ENCODE results near the gene COL6A5.

Gene COL6A5

DNA sequence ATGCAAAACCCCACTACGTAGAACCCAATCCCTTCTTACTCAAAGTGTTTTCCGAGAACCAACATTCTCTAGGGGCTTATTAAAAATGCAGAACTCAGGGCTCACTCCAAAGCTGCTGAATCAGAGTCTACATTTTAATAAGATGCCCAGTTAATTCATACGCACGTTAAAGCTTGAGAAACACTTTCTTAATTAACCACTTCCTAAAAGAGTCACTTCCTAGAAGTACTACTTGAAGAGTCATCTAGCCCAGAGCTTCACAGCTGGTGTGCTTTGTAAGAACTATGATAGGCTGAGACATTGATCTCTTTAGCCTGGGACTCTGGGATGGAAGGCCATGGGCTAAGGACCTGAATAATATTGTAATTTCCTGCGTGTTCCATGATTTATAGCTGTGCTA is 9.0 kb downstream of the COL6A5 start:
- no peak overlapping the region for H3K4me3 ChIP-seq (ENCODE audit: low read length)
- H3K27me3 ChIP-seq (ENCODE audit: insufficient read depth, low read length) = no peaks in the 10 kb centered on the region
- H3K4me1 ChIP-seq (ENCODE audit: insufficient read depth, low read length) = no peaks in the 10 kb centered on the region
- no peaks in the 10 kb centered on the region for H3K9me3 ChIP-seq (ENCODE audit: low read length)
- no peak overlapping the region for H2AFZ ChIP-seq (ENCODE audit: low read depth, low read length)
- no peaks in the 10 kb centered on the region for H3K36me3 ChIP-seq (ENCODE audit: insufficient read depth, low read length)

DNA sequence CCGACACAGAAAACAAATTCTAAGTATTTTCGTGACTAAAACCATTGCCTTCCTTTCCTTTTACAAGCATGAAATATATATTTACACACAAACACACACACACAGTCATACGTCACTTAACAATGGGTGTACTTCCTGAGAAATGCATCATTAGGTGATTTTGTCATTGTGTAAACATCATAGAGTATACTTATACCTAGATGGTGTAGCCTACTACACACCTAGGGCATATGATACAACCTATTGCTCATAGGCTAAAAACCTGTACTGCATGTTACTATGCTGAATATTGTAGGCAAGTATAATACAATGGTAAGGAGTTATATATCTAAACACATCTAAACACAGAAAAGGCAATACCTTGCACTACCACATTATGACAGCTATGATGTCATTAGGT is 28.6 kb downstream of the COL6A5 start:
- H2AFZ ChIP-seq (ENCODE audit: low read depth, low read length) = no peak overlapping the region
- no peak overlapping the region for H3K4me3 ChIP-seq (ENCODE audit: low read length)
- H3K4me1 ChIP-seq (ENCODE audit: insufficient read depth, low read length) = no peaks in the 10 kb centered on the region
- no peaks in the 10 kb centered on the region for H3K9me3 ChIP-seq (ENCODE audit: low read length)
- no peaks in the 10 kb centered on the region for H3K27me3 ChIP-seq (ENCODE audit: insufficient read depth, low read length)
- H3K36me3 ChIP-seq (ENCODE audit: insufficient read depth, low read length) = no peaks in the 10 kb centered on the region

DNA sequence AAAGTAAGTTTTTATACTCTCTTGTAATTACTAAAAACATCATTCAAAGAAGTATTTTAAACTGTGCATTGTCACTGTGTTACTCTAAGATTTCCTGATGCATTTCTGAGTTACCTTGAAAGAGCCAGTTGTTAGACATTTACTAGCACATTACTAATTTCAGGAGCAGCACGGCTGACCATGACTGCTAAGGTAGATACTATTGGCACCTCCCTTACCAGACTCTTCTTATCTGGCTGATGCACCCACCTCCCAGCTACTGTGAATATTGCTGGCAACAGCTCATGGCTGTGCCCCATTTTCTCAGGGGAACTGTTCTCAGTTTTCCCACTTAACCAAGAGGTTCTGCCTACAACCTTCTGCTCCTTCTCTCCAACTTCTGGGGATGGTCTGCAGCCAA is 29.4 kb downstream of the COL6A5 start:
- Histone ChIP-seq H3K27me3 (ENCODE audit: insufficient read depth, low read length) (no peaks in the 10 kb centered on the region), H3K9me3 (ENCODE audit: low read length) (no peaks in the 10 kb centered on the region), H3K4me1 (ENCODE audit: insufficient read depth, low read length) (no peaks in the 10 kb centered on the region), H2AFZ (ENCODE audit: low read depth, low read length) (no peak overlapping the region), H3K4me3 (ENCODE audit: low read length) (no peak overlapping the region), H3K36me3 (ENCODE audit: insufficient read depth, low read length) (no peaks in the 10 kb centered on the region)

DNA sequence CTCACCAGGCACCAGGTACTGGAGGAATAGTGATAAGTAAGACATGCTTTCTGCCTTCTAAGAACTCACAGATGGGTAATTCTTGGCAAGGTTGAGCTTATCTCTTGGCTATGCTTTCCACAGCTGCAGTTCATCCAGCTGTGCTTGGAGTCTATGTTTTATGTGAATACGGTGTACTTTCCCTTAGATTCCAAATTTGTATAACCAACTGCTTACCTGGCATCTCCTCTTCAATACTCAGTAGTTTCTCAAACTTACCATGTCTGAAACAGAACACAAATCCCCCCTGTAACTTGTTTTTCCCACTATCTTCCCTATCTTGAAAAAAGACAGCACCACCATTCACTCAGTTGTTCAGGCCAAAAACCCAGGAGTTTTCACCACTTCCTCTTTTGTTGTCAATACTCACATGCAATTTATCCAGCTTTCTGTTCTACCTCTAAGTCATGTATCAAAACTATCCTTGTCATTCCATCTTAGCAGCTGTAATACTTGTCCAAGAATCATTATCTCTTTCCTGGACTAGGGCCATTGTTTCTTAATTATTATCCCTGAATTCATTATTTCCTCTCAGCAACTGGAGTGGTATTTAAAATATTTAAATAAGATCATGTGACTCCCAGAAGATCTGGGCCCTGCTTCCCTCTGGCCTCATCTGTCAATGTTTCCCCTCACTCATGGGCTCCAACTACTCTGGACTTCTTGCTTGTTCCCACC is 32.6 kb downstream of the COL6A5 start:
- Histone ChIP-seq H3K4me3 (ENCODE audit: low read length) (no peak overlapping the region), H3K4me1 (ENCODE audit: insufficient read depth, low read length) (no peaks in the 10 kb centered on the region), H2AFZ (ENCODE audit: low read depth, low read length) (no peak overlapping the region)

DNA sequence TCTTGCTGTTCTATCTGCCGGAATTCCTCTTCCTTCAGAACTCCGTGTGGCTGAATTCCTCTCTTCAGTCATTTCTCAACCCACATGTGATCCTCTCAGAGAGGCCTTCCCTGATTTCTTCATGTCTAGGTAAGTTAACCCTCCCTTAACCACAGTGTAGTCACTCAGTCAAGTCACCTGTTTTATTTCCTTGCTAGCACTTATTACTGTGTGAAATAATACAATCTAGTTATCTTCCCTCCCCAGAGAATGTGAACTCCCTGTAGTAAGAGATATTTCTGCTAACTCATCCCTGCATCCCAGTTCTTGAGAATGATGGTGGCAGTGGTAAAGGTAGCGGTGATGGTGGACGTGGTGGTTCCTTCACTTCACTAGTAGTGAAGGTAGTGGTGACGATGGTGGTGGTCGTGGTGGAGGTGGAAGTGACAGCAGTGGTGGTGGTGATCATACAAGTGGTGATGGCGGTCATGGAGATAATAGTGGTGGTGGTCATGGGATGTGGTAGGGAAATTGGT is 33.3 kb downstream of the COL6A5 start:
- Histone ChIP-seq H3K9me3 (ENCODE audit: low read length) (no peaks in the 10 kb centered on the region), H3K4me3 (ENCODE audit: low read length) (no peak overlapping the region), H2AFZ (ENCODE audit: low read depth, low read length) (no peak overlapping the region), H3K27me3 (ENCODE audit: insufficient read depth, low read length) (no peaks in the 10 kb centered on the region), H3K36me3 (ENCODE audit: insufficient read depth, low read length) (no peaks in the 10 kb centered on the region), H3K4me1 (ENCODE audit: insufficient read depth, low read length) (no peaks in the 10 kb centered on the region)

More for the DNA sequence above, 32.6 kb downstream of the COL6A5 start:
- no peaks in the 10 kb centered on the region for H3K36me3 ChIP-seq (ENCODE audit: insufficient read depth, low read length)
- no peaks in the 10 kb centered on the region for H3K27me3 ChIP-seq (ENCODE audit: insufficient read depth, low read length)
- no peaks in the 10 kb centered on the region for H3K9me3 ChIP-seq (ENCODE audit: low read length)

DNA sequence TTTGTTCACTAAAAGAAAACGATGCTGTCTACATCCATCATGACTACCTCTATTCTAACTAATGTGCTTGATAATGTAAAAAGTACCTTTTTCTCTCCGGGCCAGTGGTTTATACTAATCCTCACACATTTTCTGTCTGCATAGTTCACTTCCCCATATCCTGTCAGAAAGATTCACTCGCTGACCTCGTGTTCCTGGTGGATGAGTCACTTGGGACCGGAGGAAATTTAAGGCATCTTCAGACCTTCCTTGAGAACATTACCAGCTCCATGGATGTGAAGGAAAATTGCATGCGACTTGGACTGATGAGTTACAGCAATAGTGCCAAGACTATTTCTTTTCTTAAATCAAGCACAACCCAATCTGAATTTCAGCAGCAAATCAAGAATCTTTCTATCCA is 33.8 kb downstream of the COL6A5 start:
- Histone ChIP-seq H3K27me3 (ENCODE audit: insufficient read depth, low read length) (peaks cover under 1% of the 10 kb centered on the region), H3K4me1 (ENCODE audit: insufficient read depth, low read length) (no peaks in the 10 kb centered on the region), H3K9me3 (ENCODE audit: low read length) (no peaks in the 10 kb centered on the region), H2AFZ (ENCODE audit: low read depth, low read length) (no peak overlapping the region), H3K4me3 (ENCODE audit: low read length) (no peak overlapping the region), H3K36me3 (ENCODE audit: insufficient read depth, low read length) (no peaks in the 10 kb centered on the region)

DNA sequence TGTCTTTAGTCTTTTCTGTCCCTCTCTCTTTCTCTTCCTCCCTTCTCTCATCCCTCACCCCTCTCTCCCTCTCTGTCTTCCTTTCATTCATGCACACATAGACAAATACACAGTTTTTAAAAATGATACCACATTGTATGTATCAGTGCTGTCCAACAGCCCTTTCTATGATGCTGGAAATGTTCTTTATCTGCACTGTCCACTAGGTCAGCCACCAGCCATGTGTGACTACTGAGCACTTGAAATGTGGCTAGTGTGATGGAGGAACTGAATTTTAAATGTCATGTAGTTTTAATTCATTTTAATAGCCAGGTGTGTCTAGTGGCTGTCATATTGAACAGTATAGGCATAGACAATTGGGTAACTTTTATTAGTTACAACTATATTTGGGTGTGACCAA is 34.9 kb downstream of the COL6A5 start:
- Histone ChIP-seq H3K9me3 (ENCODE audit: low read length) (no peaks in the 10 kb centered on the region), H3K27me3 (ENCODE audit: insufficient read depth, low read length) (peaks cover 3% of the 10 kb centered on the region), H3K36me3 (ENCODE audit: insufficient read depth, low read length) (no peaks in the 10 kb centered on the region), H3K4me1 (ENCODE audit: insufficient read depth, low read length) (no peaks in the 10 kb centered on the region), H2AFZ (ENCODE audit: low read depth, low read length) (no peak overlapping the region), H3K4me3 (ENCODE audit: low read length) (no peak overlapping the region)

DNA sequence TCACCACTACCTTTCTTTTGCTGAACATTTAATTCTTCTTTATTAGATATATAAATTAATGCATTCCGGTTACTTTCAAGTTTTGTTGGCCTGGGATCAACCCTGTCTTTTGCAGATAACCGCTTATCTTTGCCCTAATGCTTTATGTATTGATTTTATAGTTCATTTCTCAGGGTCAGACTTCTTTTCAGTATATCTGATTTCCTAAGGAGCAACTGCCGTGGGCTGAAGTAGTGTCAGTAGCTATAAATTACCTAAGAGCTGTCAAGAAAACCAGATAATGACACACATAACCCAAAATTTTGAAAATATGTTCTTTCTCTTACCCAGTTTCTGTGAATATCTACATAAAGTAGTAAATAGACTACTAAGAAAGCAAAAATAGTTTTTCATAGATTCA is 38.0 kb downstream of the COL6A5 start:
- H3K36me3 ChIP-seq (ENCODE audit: insufficient read depth, low read length) = no peaks in the 10 kb centered on the region
- H3K9me3 ChIP-seq (ENCODE audit: low read length) = no peaks in the 10 kb centered on the region
- H3K4me3 ChIP-seq (ENCODE audit: low read length) = no peak overlapping the region
- H3K27me3 ChIP-seq (ENCODE audit: insufficient read depth, low read length) = peaks cover 3% of the 10 kb centered on the region
- no peak overlapping the region for H2AFZ ChIP-seq (ENCODE audit: low read depth, low read length)
- no peaks in the 10 kb centered on the region for H3K4me1 ChIP-seq (ENCODE audit: insufficient read depth, low read length)

DNA sequence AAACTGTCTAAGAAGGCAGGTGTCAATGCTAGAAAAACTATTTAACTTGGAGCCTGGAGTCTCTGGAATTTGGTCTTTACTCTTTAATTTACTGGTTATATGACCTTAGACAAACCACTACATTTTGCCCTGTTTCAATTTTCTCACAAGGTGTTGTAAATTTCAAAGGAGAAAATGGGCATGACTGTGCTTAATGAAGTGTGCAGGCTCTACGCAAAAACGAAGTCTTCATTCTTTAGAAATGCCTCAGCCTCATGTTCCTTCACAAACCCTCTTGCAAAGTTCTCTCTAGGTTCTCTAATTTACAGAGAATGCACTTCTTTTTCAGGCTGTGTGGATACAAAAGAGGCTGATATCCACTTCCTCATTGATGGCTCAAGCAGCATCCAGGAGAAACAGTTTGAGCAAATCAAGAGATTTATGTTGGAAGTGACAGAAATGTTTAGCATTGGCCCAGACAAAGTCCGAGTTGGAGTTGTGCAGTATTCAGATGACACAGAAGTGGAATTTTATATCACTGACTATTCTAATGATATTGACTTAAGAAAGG is 39.1 kb downstream of the COL6A5 start:
- Histone ChIP-seq H3K4me3 (ENCODE audit: low read length) (no peak overlapping the region), H2AFZ (ENCODE audit: low read depth, low read length) (no peak overlapping the region), H3K36me3 (ENCODE audit: insufficient read depth, low read length) (no peaks in the 10 kb centered on the region), H3K9me3 (ENCODE audit: low read length) (no peaks in the 10 kb centered on the region), H3K27me3 (ENCODE audit: insufficient read depth, low read length) (peaks cover 3% of the 10 kb centered on the region), H3K4me1 (ENCODE audit: insufficient read depth, low read length) (no peaks in the 10 kb centered on the region)

DNA sequence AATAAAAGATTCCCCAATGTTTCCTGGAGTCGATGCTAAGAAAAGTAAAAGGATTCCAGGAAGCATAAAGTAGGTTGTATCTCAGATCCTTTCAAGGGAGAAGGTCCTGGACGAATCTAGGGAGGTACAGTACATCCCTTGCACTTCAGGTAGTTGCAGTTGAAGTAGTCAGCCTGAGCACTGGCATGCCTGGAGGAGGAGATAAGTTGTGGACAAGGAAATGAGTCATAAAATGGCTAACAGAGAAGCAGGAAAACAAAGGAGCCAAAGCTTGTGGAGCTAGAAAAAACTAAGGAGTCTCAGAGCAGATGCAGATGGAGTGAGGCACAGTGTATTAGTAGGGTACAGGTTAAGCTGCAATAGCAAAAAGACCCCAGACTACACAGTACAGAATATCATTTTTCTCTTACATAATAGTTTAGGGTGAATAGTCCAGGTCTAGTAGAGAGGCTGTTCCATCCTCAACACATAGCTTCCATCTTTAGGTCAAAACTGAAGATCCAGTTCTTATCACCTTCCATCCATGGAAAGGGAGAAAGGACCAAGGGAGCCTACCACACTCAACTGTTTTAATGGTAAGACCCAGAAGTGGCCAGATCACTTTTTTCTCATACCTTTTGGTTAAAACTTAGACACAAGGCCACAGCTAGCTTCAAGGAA is 41.3 kb downstream of the COL6A5 start:
- no peaks in the 10 kb centered on the region for H3K9me3 ChIP-seq (ENCODE audit: low read length)
- no peaks in the 10 kb centered on the region for H3K4me1 ChIP-seq (ENCODE audit: insufficient read depth, low read length)
- no peaks in the 10 kb centered on the region for H3K36me3 ChIP-seq (ENCODE audit: insufficient read depth, low read length)
- H2AFZ ChIP-seq (ENCODE audit: low read depth, low read length) = no peak overlapping the region
- H3K27me3 ChIP-seq (ENCODE audit: insufficient read depth, low read length) = peaks cover 3% of the 10 kb centered on the region
- H3K4me3 ChIP-seq (ENCODE audit: low read length) = no peak overlapping the region

DNA sequence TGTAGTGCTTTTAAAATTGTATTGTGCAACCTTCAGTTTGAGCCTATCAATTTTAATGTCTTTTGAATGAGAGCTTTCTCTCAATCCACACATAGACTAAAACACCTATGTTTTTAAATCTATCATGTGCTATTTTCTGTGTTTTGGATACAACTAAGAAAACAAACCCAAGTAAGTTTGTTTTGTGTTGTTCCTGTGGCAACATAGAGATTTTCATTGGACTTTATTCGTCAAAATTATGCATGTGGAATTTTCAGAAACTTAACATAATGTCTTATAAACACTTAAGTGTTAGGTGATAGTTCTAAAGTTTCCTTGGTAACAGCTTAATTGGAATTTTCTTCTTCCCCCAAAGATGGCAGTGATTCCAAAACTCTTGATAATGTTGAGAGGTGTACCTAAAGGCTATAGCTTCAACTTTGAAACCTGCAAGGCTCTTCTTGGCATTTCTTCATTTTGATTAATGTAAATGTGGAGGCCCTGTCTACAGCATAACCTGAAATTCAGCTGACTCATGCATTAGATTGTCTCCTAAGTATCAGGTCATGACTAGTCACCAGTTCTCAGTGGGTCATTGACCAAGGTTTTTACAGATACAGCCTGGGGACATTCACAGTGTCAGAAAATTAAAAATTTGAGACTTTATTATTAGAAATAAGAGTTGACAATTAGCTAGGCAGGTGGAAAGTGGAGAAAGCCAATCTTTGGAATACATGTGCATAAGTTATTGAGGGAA is 44.4 kb downstream of the COL6A5 start:
- Histone ChIP-seq H2AFZ (ENCODE audit: low read depth, low read length) (no peak overlapping the region), H3K36me3 (ENCODE audit: insufficient read depth, low read length) (no peaks in the 10 kb centered on the region), H3K27me3 (ENCODE audit: insufficient read depth, low read length) (no peaks in the 10 kb centered on the region), H3K4me3 (ENCODE audit: low read length) (no peak overlapping the region), H3K4me1 (ENCODE audit: insufficient read depth, low read length) (no peaks in the 10 kb centered on the region), H3K9me3 (ENCODE audit: low read length) (no peaks in the 10 kb centered on the region)

DNA sequence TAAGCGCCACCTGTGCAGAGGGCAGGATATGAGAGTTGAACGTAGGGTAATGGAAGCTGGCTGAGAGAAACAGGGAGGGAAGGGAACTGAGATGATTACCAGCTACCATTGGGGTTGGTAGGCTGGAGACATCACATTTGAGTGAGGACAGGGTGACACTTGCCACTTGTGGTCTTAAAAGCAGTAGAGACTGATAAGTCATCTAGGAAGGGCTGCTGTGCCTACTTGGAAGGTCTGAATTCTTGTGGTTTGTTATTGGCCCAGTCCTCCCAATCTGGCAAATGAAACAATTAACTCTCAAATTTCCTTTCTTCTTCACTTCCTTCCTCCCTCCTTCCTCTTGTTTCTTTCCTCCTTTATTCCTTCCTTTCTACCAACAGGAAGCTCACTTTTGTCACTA is 46.8 kb downstream of the COL6A5 start:
- H3K4me3 ChIP-seq (ENCODE audit: low read length) = no peak overlapping the region
- H3K9me3 ChIP-seq (ENCODE audit: low read length) = no peaks in the 10 kb centered on the region
- no peaks in the 10 kb centered on the region for H3K4me1 ChIP-seq (ENCODE audit: insufficient read depth, low read length)
- no peak overlapping the region for H2AFZ ChIP-seq (ENCODE audit: low read depth, low read length)
- no peaks in the 10 kb centered on the region for H3K36me3 ChIP-seq (ENCODE audit: insufficient read depth, low read length)
- no peaks in the 10 kb centered on the region for H3K27me3 ChIP-seq (ENCODE audit: insufficient read depth, low read length)

DNA sequence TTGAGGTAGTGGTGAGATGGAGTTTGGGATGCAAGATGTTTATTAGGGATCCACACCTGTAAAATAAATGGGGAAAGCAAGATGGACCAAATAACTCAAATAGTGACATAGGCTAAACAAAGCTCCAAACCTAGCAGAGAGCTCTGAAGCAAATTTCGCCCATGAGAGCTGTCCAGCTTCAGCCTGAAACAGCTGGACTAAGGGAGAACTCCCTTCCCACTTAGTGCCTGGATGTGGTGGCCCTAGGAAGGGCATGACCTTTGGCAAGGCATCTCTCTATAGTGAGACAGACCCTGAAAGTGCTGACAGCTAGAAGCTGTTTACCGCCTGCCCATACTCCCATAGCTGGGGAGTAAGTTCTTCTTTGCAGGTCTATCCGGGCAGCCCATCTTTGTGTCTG is 48.1 kb downstream of the COL6A5 start:
- no peaks in the 10 kb centered on the region for H3K36me3 ChIP-seq (ENCODE audit: insufficient read depth, low read length)
- H3K27me3 ChIP-seq (ENCODE audit: insufficient read depth, low read length) = no peaks in the 10 kb centered on the region
- no peak overlapping the region for H3K4me3 ChIP-seq (ENCODE audit: low read length)
- no peaks in the 10 kb centered on the region for H3K9me3 ChIP-seq (ENCODE audit: low read length)
- H2AFZ ChIP-seq (ENCODE audit: low read depth, low read length) = no peak overlapping the region
- H3K4me1 ChIP-seq (ENCODE audit: insufficient read depth, low read length) = no peaks in the 10 kb centered on the region

Data from neuron (in vitro differentiated cells).